Measurements from ENCODE around the gene GPA33. TPM values are rescaled to one million over a fixed set of nuclear protein-coding genes. Genes with fewer than 3 reads are reported as not detected.

Gene GPA33, protein sequence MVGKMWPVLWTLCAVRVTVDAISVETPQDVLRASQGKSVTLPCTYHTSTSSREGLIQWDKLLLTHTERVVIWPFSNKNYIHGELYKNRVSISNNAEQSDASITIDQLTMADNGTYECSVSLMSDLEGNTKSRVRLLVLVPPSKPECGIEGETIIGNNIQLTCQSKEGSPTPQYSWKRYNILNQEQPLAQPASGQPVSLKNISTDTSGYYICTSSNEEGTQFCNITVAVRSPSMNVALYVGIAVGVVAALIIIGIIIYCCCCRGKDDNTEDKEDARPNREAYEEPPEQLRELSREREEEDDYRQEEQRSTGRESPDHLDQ
- not detected in 2 replicates for total RNA-seq

DNA sequence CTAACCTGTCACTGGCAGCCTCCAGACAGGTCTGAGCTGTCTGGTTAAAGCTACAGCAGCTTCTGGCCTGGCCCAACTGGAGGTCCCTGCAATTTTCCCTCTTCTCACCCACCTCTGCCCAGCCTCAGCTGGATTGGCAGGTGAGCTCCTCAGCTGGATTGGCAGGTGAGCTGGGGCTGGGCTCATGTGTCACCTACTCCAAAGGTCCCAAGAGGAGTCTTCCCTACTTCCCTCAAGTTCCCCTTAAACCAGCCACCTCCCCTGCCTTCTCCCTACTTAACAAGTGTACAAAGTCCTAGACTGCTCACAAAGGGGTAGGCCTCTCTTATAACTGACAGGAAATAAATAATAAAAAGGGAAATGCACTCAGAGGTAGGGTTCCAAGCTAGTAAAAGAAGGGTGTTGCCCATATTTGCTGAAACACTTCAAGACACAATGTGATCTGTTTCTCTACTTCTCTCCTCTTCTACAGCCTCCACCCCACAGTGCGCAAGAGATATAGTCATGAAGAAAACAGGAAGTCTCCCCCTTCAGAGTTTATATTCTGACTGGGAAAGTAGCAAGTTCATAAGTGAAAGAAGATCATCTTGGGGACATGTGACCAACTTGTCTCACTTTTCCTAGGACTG, at the start of gene GPA33:
TSS of gene GPA33 (minus strand) at position 64 of the 629 bp plus-strand sequence. CDS start 90 bp downstream, outside the sequence.

DNA sequence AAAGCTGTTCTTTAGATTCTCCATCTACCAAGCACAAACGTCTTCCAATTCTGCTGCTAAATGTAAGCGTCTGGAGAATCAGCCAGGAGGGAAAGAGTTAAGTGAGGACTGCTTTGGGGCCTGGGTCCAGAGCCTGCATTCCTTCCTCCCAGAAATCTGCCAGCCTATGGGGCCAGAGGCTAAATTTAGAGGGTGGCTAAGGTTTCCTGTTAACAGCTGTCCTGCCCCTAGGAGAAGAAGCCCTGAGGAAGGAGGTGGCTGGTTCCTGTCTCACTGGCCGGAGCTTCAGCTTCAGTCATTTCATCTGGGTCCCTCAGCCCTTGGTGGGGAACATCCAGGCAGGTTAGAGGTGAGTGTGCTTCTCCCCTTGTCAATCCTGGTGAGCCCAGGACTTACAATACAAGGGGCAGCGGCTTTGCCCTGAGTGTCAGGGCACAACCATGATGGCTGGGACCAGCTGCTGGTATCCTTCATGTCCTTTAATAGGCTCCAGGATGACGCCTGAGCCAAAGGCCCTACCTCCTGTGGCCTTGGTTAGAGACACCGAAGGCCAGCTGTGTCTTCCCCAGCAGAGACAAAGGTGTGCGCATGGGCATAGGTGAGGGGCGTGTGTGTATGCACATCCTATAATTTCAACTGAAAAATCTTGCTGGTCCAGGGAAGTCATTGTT, 3.8 kb upstream of the GPA33 start, which contains the start of gene STYXL2:
TSS of gene STYXL2 (plus strand) at position 230 of the 671 bp plus-strand sequence. CDS start 775 bp downstream, outside the sequence.

Other genes with a start within 250 kb of the GPA33 start
- 7.7 and 8.3 TPM in 2 replicates for gene TADA1, start 214.1 kb downstream of the GPA33 start, total RNA-seq
- 0.13 TPM in 1 of 2 replicates, not detected in the other for gene ILDR2, start 114.8 kb downstream of the GPA33 start, total RNA-seq
- gene MAEL, start 101.1 kb downstream of the GPA33 start, total RNA-seq = 0.07 TPM in 1 of 2 replicates, not detected in the other
- not detected in 2 replicates for gene STYXL2, start 3.7 kb upstream of the GPA33 start, total RNA-seq
- gene POU2F1, start 130.5 kb upstream of the GPA33 start, total RNA-seq = 5.7 and 7.5 TPM in 2 replicates

Measured in smooth muscle cell of the pulmonary artery (primary cell).